Upper lobe of right lung (tissue), 1 donor: ENCODE measurements around the gene KCNN3. TPM values are rescaled to one million over a fixed set of nuclear protein-coding genes. Genes with fewer than 3 reads are reported as not detected.
A peak's percentile ranks its signal among the peaks of the same experiment; 100 is the strongest.

ENCODE experiments used
- ATAC-seq: fragments of 200-7000 bp; cut with Tn5 transposase; one replicate; pipeline ENCODE4 v1.9.1; 2020; ENCODE audit warnings: mild to moderate bottlenecking, moderate library complexity
- DNase-seq: peaks from one replicate; pipeline ENCODE4 v3.0.0-alpha.2; 2020
- H3K27ac ChIP-seq: fragments of 200-600 bp; one replicate; pipeline ENCODE4 v1.8.0; 2022
- H3K27me3 ChIP-seq: fragments of 200-600 bp; one replicate; pipeline ENCODE4 v1.8.0; 2022; ENCODE audit warnings: mild to moderate bottlenecking
- H3K36me3 ChIP-seq: fragments of 200-600 bp; one replicate; pipeline ENCODE4 v1.8.0; 2022
- H3K4me1 ChIP-seq: fragments of 200-600 bp; one replicate; pipeline ENCODE4 v1.8.0; 2022
- H3K4me3 ChIP-seq: fragments of 200-600 bp; one replicate; pipeline ENCODE4 v1.8.0; 2022; ENCODE audit warnings: mild to moderate bottlenecking
- H3K9me3 ChIP-seq: fragments of 200-600 bp; one replicate; pipeline ENCODE4 v1.8.0; 2022
- CTCF ChIP-seq: fragments of 200-600 bp; IDR thresholded peaks from one replicate; pipeline ENCODE4 v1.8.0; 2022; ENCODE audit warnings: antibody characterized with exemption
- intact Hi-C: fragments of 100-400 bp; cut with DNase I; formaldehyde crosslinking; loops from one replicate; pipeline ENCODE4 v1.11.0; 2022
- total RNA-seq: library from RNA; stranded (reverse); fragmentation: NEBNext Ultra II Directional; extraction: Animal tissue kit (Norgen Biotek cat#: 25700); gene quantifications from one replicate; pipeline ENCODE4 v1.2.1, GENCODE V29; 2021
- donor health status: DM: no; HTN: yes; CAD: no; lungs with severe emphysema.

Gene KCNN3
- total RNA-seq, 1 donor from 2014 or later = 7.6 TPM

GRCh38 chr1:154840269-154841176 lies 29.6 kb downstream of the KCNN3 start:
- ATAC-seq (no peak), DNase-seq (no peak)
- TF ChIP-seq CTCF = no peak
- intact Hi-C loops = no loop called here
- Histone ChIP-seq H3K36me3 (no peaks in the 10 kb centered on the region), H3K4me1 (peaks cover 28% of the 10 kb centered on the region), H3K27me3 (no peaks in the 10 kb centered on the region), H3K27ac (no peak overlapping the region), H3K9me3 (no peaks in the 10 kb centered on the region), H3K4me3 (no peak overlapping the region)

GRCh38 chr1:154839691-154840090 lies 30.4 kb downstream of the KCNN3 start:
- ATAC-seq = peak; percentile 73

GRCh38 chr1:154838988-154839387 lies 31.1 kb downstream of the KCNN3 start:
- Histone ChIP-seq H3K4me1 (peaks cover 40% of the 10 kb centered on the region), H3K36me3 (no peaks in the 10 kb centered on the region), H3K27ac (peak overlapping the region; percentile 8), H3K9me3 (no peaks in the 10 kb centered on the region), H3K4me3 (no peak overlapping the region), H3K27me3 (no peaks in the 10 kb centered on the region)
- no peak for DNase-seq
- ATAC-seq = no peak
- TF ChIP-seq CTCF = no peak
- intact Hi-C loops = no loop called here

More at GRCh38 chr1:154839691-154840090, 30.4 kb downstream of the KCNN3 start:
- peak; percentile 77 for DNase-seq
- Histone ChIP-seq H3K27me3 (no peaks in the 10 kb centered on the region), H3K4me3 (no peak overlapping the region), H3K9me3 (no peaks in the 10 kb centered on the region), H3K27ac (peak overlapping the region; percentile 8), H3K4me1 (peaks cover 35% of the 10 kb centered on the region), H3K36me3 (no peaks in the 10 kb centered on the region)
- TF ChIP-seq CTCF = no peak
- intact Hi-C loops = no loop called here

GRCh38 chr1:154838461-154838860 lies 31.6 kb downstream of the KCNN3 start:
- no peaks in the 10 kb centered on the region for H3K27me3 ChIP-seq
- no peak overlapping the region for H3K27ac ChIP-seq
- intact Hi-C loops = no loop called here
- H3K36me3 ChIP-seq = no peaks in the 10 kb centered on the region
- H3K9me3 ChIP-seq = no peaks in the 10 kb centered on the region
- no peak overlapping the region for H3K4me3 ChIP-seq
- DNase-seq (no peak), ATAC-seq (no peak)
- H3K4me1 ChIP-seq = peaks cover 40% of the 10 kb centered on the region
- TF ChIP-seq CTCF = no peak

- intact Hi-C loops = no loop called here
- ATAC-seq (no peak), DNase-seq (peak; percentile 73)
- Histone ChIP-seq H3K27me3 (no peaks in the 10 kb centered on the region), H3K36me3 (no peaks in the 10 kb centered on the region), H3K4me3 (no peak overlapping the region), H3K27ac (no peak overlapping the region), H3K9me3 (no peaks in the 10 kb centered on the region), H3K4me1 (peaks cover 40% of the 10 kb centered on the region)
- no peak for TF ChIP-seq CTCF
These were observed 32.4 kb downstream of the KCNN3 start for GRCh38 chr1:154837672-154838171.
